ENCODE results near the gene MYO7B.

The MYO7B gene

DNA sequence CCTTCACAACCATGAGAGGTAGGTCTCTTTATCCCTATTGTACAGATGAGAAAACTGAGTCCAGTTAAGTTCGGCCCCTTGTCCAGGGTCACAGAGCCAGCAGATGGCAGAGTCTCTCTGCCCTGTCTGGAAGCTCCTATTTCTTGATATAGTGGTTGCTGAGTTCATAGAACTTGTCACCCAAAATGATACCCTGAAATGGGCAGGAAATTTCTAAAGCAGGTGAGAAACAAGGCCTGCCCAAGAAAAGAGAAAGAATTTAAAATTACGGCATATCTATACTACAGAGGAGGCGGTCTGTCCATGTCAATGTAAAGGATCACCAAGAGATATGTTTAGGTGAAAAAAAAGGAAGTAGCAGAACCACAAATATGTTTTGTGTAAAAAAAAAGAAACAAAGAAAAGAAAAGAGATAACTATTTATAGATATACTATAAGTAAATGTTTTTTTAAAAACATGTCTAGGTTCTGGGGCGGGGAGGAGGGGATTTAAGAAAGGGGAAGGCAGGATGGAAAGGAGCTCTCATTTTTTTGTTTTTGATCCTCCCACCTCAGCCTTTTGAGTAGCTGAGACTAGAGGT is 39.8 kb downstream of the MYO7B start:
- DNase-seq = no peak

DNA sequence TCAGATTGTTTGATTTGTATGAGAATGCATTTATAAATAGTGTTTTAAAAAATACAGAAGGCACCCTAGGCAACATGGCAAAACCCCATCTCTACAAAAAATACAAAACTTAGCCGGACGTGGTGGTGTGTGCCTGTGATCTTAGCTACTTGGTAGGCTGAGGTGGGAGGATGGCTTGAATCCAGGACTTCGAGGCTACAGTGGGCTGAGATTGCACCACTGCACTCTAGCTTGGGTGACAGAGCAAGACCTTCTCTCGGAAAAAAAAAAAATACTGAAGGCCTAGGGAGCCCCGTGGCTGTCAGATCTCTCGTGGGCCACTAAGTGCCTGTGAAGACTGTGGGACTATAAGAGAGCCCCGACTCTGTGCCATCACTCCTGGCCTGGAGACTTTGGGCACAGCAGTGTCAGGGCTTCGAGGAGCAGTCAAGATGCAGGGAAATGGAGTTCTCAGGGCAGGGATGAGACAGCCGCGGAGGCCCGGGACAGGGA is 40.5 kb downstream of the MYO7B start:
- no peak for DNase-seq

DNA sequence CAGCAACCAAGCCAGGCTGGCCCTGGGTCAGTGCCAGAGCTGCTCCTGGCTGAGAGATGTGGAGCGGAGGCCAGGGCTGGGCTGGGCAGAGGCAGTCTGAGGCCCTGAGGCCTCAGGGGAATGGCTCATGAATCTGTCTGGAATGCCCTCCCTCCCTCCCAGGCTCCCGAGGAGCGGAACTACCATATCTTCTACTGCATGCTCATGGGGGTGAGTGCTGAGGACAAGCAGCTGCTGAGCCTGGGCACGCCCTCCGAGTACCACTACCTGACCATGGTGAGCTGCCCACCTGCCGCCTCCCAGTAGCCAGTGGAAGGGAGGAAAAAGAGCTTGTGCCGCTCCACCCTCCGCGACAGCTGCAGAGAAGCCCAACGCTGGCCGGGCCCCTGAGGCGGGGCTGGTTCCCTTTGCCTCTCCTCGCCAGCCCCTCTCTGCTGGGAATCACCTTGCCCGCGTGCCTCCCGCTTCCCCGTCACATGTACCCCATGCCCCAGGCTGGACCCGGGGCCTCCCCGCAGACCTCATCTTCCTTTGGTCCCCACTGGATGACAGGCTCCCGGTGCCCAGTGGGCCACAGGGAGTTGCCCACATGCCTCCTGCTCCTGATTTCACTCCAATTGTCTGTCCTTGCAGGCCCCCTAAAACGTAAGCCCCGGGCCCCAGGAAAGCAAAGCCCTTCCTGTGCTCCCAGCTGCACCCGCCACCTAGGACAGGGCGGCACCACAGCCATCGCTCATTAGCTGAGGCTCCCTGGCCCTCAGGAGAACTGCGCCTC is 41.1 kb downstream of the MYO7B start:
- no peak for DNase-seq

DNA sequence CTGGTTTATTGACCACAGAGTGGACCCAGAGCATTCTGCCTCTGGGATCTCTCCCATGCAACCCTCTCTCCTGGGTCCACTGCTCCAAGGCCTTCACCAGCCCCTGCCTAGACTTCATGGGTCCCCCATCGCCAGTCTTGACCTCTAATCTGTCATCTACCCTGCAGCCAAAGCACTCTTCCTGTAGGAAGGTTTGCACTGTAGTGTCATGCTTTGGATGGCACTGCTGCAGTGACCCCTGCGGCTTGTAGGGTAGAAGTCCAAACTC is 41.7 kb downstream of the MYO7B start:
- no peak for DNase-seq

DNA sequence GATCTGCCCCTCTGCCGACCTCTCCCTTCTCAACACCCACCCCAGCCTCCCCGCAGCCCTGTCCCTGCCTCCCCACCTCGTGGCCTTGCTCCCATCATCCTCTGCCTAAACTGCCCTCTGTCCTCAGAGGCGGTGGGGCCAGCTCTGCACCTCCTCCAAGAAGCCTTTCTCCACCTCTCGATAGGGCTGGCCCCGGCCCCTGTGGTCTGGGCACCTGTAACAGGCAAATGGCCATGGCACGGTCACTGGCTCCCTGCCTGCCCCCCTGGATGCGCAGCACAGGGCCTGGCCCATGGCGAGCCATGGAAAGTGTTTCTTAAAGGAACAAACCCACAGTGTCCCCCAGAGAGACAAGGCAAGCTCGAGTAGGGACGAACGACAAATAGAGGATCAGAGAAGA is 42.0 kb downstream of the MYO7B start:
- no peak for DNase-seq

DNA sequence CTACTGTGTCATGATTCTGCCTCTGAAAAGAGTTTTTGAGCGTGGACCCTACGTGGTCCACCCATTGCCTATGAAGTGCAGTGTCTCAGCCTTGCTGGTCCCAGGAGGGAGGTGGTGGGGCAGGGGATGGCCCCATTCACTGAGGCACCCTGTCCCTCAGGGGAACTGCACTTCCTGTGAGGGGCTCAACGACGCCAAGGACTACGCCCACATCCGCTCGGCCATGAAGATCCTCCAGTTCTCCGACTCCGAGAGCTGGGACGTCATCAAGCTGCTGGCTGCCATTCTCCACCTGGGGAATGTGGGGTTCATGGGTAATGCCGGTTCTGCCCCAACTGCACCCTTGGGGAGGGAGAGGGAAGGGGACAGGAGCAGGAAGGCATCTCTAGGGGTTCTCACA is 42.5 kb downstream of the MYO7B start:
- no peak for DNase-seq

DNA sequence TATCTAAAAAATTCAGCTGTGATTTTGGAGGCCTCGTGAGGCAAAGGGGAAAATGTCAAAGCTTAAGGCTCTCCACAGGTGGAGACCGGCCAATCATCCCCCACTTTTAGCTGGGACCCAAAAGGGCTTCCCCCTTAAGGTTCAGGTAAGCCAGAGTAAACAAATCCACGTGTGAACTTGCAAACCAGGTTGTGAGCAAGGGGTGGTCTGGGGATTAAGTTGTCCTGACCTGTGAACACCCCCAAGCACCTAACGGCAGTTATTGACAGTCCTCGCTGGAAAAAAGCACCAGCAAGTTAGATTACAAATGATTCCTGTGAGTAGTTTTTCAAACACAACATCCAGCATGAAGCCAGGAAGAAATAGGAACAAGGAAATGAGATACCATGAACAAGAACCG is 42.9 kb downstream of the MYO7B start:
- DNase-seq = no peak

DNA sequence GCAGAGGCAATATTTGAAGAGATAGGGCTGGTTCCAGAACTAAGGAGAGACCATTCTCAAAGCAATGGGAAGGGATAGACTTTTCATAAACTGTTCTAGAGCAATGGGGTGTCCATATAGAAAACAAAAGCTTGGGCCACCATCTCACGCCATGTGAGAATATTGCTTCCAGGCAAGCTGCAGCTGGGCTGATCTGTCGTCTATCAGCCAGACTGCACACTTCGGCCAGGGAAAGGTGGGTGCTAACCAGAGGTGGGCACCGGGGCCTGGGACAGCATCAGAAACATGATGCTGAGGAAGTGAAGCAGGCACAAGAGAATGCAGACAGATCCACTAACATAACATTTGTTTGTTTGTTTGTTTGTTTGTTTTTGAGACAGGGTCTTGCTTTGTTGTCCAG is 43.7 kb downstream of the MYO7B start:
- no peak for DNase-seq

DNA sequence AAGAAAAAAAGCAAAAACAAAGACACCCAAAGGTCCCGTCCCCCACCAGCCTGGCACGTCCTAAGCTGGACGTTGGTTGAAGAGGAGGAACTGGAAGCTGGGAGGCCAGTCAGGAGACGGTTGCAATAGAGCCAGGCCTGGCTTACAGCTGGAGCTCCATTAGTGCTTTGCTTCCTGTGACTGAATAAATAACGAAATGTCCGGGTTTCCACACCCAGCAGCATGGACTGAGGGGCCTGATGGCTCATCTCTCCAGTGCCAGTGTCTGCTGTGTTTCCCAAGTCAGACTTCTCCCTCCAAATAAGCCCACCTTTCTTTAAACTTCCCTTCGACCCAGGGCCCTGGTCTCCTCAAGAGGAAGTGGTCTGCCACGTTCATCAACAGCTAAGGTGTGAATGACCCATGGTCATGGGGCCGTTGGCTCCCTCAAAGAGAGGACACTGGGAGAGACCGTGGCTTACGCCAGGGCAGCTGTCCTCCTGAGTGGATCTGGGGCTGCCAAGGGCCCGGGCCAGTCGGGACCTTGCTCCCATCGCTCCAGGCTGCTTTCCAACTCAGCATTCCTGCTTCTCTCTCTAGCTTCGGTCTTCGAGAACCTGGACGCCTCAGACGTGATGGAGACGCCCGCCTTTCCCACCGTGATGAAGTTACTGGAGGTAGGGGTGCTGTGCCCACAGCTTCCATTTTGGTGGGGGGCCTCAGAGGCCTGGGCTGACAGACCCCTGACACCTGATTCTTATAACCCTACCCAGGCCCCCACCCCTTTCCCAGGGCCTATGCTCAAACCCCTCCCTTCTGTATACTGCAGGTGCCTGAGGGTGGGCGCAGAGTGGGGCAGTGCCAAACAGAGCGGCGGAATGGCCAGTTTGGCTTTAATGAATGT is 44.9 kb downstream of the MYO7B start:
- DNase-seq = no peak

DNA sequence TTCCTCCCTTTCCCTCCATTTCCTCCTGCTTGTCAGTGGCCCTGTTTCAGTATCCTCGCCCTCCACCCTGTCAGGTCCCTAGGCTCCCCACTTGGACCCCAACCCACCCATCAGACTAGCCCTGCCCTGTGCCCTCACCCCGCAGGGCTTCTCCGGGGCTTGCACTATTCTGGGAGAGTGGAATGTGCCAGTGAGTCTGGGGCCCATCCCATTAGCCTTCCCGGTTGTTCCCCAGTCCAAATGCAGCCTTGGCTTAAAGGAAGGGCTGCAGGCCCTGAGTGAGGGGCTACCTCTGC is 45.5 kb downstream of the MYO7B start:
- DNase-seq = no peak

DNA sequence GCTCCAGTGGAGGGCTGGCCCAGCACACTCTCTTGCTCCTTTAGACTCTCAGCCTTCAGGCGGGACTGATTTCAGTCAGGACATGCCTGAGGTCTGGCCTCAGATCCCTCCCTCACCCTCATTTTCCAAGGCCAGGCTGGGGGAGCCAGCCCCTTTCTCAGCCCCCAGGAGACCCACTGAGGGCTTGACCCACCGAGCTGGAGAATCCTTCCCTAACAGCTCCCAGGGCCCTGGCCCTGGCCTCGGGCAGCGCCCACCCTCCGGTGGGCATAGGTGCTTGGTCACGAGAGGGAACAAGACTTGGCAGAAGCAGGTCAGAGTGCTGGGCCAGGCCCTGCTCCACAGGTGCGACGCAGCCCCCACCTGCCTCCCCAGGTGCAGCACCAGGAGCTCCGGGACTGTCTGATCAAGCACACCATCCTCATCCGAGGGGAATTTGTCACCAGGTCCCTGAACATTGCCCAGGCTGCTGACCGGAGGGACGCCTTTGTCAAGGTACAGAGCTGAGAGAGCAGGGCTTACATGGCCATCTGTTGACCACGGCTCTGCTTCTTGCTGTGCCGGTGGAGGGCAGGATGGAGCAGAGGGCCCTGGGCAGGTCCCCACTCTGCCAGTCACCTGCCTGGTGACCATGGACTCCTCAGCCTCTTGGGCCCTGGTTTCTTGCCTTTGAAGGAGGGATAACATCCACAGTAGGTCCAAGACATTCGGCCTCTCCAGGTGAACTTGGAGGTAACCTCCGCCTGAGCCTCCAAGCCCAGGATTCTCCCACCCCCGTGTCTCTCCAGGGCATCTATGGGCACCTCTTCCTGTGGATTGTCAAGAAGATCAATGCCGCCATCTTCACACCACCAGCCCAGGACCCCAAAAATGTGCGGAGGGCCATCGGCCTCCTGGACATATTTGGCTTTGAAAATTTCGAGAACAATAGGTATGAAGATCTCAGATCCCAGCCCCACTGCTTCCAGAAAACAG is 46.3 kb downstream of the MYO7B start:
- no peak for DNase-seq

DNA sequence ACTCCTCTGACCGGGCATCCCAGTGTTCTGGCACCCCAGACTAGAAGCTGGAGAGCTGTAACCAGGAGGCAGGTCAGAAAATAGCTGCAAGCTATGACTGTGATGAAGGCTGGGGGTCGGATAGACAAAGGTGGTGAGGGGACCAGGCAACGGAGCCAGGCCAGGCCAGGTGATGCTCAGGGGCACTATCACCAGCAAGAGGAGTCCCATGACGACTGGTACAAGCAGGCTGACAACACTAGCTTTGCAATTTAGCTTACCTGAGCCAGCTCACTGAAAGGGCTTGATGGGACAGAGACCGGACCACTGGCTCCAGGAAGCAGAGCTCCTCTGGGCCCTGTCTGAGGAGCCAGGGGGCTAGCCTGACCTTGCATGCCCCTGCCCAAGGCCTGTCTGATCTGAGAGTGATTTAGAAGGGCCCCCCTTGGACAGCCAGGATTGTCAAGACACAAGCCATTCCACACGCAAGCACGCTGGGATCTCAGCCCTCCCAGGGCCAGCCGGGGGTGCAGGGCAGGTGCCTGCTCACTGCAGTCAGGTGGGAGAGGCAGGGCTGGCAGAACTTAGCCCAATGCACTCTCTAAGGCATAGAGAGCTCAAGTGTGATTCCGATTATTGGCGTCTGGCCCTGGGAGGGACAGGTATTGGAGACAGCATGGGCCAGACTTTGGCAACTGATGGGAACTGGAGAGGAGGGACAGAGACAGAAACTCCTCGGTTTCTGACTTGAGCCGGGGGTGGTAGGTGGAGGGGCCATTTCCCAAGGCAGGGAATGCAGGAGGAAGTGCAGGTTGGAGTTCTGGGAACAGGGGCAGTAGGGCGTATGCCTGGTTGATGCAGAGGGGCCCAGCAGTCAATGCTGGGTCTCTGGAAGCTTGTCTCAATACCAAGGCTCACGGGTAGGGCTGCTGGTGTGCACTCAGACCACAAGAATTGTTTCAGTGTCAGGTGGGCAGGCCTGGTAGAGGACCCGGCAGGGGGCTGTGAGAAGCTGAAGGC is 47.7 kb downstream of the MYO7B start:
- no peak for DNase-seq

DNA sequence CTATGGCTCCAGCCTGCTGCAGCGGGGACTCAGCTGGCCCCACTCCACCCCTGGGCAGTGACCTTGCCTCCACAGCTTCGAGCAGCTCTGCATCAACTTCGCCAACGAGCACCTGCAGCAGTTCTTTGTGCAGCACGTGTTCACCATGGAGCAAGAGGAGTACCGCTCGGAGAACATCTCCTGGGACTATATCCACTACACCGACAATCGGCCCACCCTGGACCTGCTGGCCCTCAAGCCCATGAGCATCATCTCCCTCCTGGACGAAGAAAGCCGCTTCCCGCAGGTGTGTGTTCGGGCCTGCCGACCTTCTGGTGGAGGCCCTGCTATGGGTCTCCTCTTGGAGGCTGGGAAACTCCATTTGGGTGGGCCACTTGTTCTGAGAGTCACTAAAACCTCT is 48.6 kb downstream of the MYO7B start:
- DNase-seq = no peak

DNA sequence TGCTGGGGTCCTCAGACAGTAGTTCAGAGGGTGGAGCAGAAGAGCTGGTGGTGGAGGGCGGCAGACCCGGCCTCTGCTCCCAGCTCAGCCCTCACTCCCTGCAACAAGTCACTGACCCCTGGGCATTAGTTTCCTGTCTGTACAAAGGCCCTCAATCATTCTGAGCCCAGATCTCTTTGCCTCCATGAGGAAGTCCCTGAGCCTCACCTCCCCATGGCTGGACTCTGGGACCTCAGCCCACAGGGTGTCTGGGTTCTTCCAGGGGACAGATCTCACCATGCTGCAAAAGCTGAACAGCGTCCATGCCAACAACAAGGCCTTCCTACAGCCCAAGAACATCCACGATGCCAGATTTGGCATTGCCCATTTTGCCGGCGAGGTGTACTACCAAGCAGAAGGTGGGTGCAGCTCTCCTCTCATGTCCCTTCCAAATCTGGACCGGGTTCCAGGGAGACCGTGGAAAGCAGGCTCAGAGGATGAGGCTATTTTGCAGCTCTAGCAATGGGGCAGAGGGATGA is 49.1 kb downstream of the MYO7B start:
- DNase-seq = no peak

DNA sequence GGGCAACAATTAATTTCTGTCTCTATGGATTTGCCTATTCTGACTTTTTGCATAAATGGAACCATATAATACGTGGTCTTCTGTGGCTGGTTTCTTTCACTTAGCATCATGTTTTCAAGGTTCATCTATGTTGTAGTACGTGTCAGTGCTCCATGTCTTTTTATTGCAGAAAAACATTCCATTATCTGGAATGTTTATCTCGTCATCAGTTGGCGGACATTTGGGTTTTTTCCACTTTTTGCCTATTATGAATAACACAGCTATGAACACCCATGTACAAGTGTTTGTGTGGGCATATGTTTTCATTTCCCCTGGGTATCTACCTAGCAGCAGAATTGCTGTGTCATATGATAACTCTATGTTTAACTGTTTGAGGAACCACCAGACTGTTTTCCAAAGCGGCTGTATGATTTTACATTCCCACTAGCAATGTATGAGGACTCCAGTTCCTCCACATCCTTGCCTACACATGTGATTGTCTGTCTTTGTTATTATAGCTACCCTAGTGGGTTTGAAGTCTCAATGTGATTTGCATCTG is 49.9 kb downstream of the MYO7B start:
- DNase-seq = no peak

DNA sequence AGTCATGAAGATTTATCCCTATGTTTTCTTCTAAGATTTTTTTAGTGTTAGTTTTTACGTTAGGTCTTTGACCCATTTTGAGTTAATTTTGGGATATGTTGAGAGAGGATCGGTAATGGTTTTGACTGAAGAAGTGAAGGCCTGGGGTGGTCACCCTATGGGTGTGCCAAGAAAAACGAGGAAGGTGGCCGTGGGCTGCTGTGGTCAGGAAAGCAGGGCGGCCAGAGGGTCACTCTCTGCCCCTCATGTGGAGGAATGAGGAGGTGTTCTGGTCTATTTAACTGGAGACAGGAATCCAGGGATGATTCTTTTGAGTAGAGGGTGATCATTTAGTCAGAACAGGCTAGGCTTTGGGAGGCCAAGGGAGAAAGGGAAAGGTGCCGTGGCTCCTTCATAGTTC is 50.7 kb downstream of the MYO7B start:
- no peak for DNase-seq

DNA sequence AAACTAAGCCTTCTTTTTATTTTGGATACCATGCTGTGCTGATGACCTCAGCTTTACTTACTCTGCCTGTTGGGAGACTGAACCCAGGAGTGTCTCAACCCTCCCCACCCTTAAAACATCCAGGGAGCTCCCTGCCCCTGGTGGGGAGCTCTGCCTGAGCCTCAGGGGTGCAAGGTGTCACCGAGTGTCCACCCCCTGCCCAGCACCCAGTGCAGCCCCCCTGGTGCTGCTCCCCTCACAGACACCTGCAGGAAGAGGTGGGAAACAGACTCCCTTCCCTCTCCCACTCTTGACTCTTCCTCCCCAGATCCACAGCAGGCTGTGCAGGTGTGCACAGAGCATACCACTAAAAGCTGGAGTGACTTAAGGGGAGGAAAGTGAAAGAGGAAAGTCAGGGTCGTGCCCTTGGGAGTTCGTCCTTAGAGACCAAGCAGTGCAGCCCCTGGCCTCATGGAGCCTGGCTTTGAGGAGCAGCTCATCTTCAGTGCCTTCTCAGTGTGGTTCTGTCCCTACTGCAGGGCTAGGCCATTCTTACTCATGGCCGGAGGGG is 51.3 kb downstream of the MYO7B start:
- DNase-seq = no peak

DNA sequence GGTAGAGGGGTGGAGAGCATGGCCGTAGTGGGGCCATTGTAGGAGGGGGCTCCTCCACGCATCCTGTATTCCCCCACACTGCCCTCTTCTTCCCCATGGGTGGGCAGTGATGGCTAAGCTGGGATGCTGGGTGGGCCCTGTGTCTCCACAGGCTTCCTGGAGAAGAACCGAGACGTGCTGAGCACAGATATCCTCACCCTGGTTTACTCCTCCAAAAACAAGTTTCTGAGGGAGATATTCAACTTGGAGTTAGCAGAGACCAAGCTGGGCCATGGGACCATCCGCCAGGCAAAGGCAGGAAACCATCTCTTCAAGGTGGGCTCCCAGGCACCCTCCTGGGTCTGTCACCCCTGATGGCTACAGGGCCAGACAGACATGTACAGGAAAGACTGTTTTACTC is 52.8 kb downstream of the MYO7B start:
- DNase-seq = no peak

DNA sequence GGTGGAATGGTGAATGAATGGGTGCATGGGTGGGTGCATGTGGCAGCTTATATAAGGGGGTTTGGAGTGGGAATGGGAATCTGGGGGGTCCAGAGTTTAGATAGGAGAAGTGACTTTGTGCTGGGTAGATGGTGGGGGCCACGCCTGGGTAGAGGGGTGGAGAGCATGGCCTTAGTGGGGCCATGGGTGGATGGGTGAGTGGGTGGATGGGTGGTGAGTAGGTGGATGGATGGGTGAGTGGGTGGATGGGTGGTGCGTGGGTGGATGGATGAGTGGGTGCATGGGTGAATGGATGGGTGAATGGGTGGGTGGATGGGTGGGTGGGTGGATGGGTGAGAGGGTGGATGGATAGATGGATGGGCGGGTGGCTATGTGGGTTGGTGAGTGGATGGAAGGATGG is 53.9 kb downstream of the MYO7B start:
- DNase-seq = no peak

DNA sequence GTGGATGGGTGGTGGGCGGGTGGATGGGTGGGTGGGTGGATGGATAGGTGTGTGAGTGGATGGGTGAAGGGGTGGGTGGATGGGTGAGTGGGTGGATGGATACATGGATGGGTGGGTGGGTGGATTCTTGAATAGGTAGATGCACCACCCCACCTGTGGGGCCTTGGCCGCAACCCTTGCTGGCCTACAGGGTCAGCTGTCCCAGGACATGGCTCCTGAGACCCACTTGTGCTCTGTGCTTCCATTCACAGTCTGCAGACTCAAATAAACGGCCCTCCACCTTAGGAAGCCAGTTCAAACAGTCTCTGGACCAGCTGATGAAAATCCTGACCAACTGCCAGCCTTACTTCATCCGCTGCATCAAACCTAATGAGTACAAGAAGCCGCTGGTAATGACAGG is 54.4 kb downstream of the MYO7B start:
- DNase-seq = no peak

Measured in NCI-H1105 (cell line).